ENCODE measurements around the gene CNTNAP3.
"Not testable (repeated sequence)": the region's sequence is repeated elsewhere in the genome, so short reads cannot be mapped to it uniquely, and the experiment has no call there.

CNTNAP3 gene

GRCh38 chr9:39097208-39097607 lies 190.8 kb downstream of the CNTNAP3 start:
- not testable (repeated sequence) for H3K9ac ChIP-seq (ENCODE audit: low read depth, low read length, poor library complexity); H2AFZ ChIP-seq (ENCODE audit: low read length); H3K4ac ChIP-seq (ENCODE audit: low read length); H2BK15ac ChIP-seq (ENCODE audit: low read length); H3K23ac ChIP-seq (ENCODE audit: low read depth, low read length, poor library complexity); DNase-seq (ENCODE audit: low spot score); H3K79me1 ChIP-seq (ENCODE audit: low read depth, low read length); H3K27ac ChIP-seq (replicated peaks; ENCODE audit: low read length); H3K9me3 ChIP-seq (replicated peaks in 1 of 2; ENCODE audit: control insufficient read depth in 2 of 2, insufficient read depth in 1 of 2, low read depth in 1 of 2, low read length in 2 of 2); H3K36me3 ChIP-seq (replicated peaks in 1 of 2; ENCODE audit: control insufficient read depth in 2 of 2, insufficient read depth in 2 of 2, low read length in 2 of 2); H3K27me3 ChIP-seq (ENCODE audit: control insufficient read depth in 3 of 3, insufficient read depth in 3 of 3, low read depth in 1 of 3, low read length in 3 of 3); H2BK12ac ChIP-seq (ENCODE audit: low read length); H4K8ac ChIP-seq (ENCODE audit: low read depth, low read length); H3K4me2 ChIP-seq (ENCODE audit: insufficient read depth, low read length, poor library complexity, severe bottlenecking); H3K18ac ChIP-seq (ENCODE audit: low read length); H2BK5ac ChIP-seq (ENCODE audit: low read length); H2AK5ac ChIP-seq (ENCODE audit: low read depth, low read length); H4K91ac ChIP-seq (ENCODE audit: low read depth, low read length, poor library complexity); H3K4me1 ChIP-seq (ENCODE audit: control insufficient read depth in 2 of 2, insufficient read depth in 1 of 2, low read depth in 1 of 2, low read length in 2 of 2); H3K14ac ChIP-seq (ENCODE audit: low read length); H2BK120ac ChIP-seq (ENCODE audit: low read depth, low read length); H3K4me3 ChIP-seq (ENCODE audit: low read length in 2 of 2)
- no CpG with 5 or more reads among the region's 1 CpG for WGBS, 2 donors (ENCODE audit: extremely low coverage in 2 of 2, insufficient read length in 2 of 2, insufficient replicate concordance in 1 of 2)

GRCh38 chr9:39085311-39085710 lies 202.7 kb downstream of the CNTNAP3 start:
- not testable (repeated sequence) for H4K8ac ChIP-seq (ENCODE audit: low read depth, low read length); H3K4ac ChIP-seq (ENCODE audit: low read length); H2BK120ac ChIP-seq (ENCODE audit: low read depth, low read length); H3K4me2 ChIP-seq (ENCODE audit: insufficient read depth, low read length, poor library complexity, severe bottlenecking); H2BK15ac ChIP-seq (ENCODE audit: low read length); H2BK12ac ChIP-seq (ENCODE audit: low read length); H3K9me3 ChIP-seq (replicated peaks in 1 of 2; ENCODE audit: control insufficient read depth in 2 of 2, insufficient read depth in 1 of 2, low read depth in 1 of 2, low read length in 2 of 2); H3K27ac ChIP-seq (replicated peaks; ENCODE audit: low read length); H3K36me3 ChIP-seq (replicated peaks in 1 of 2; ENCODE audit: control insufficient read depth in 2 of 2, insufficient read depth in 2 of 2, low read length in 2 of 2); H3K18ac ChIP-seq (ENCODE audit: low read length); H2AFZ ChIP-seq (ENCODE audit: low read length); H3K9ac ChIP-seq (ENCODE audit: low read depth, low read length, poor library complexity); H2BK5ac ChIP-seq (ENCODE audit: low read length); H3K14ac ChIP-seq (ENCODE audit: low read length); H3K4me1 ChIP-seq (ENCODE audit: control insufficient read depth in 2 of 2, insufficient read depth in 1 of 2, low read depth in 1 of 2, low read length in 2 of 2); H3K27me3 ChIP-seq (ENCODE audit: control insufficient read depth in 3 of 3, insufficient read depth in 3 of 3, low read depth in 1 of 3, low read length in 3 of 3); H3K23ac ChIP-seq (ENCODE audit: low read depth, low read length, poor library complexity); H3K4me3 ChIP-seq (ENCODE audit: low read length in 2 of 2); H3K79me1 ChIP-seq (ENCODE audit: low read depth, low read length); DNase-seq (ENCODE audit: low spot score); H2AK5ac ChIP-seq (ENCODE audit: low read depth, low read length); H4K91ac ChIP-seq (ENCODE audit: low read depth, low read length, poor library complexity)
- no CpG with 5 or more reads among the region's 5 CpGs for WGBS, 2 donors (ENCODE audit: extremely low coverage in 2 of 2, insufficient read length in 2 of 2, insufficient replicate concordance in 1 of 2)

GRCh38 chr9:39082574-39082973 lies 205.4 kb downstream of the CNTNAP3 start:
- H3K27ac ChIP-seq (replicated peaks; ENCODE audit: low read length); H4K8ac ChIP-seq (ENCODE audit: low read depth, low read length); H3K18ac ChIP-seq (ENCODE audit: low read length); H3K4me2 ChIP-seq (ENCODE audit: insufficient read depth, low read length, poor library complexity, severe bottlenecking); H3K36me3 ChIP-seq (replicated peaks in 1 of 2; ENCODE audit: control insufficient read depth in 2 of 2, insufficient read depth in 2 of 2, low read length in 2 of 2); H3K4ac ChIP-seq (ENCODE audit: low read length); H3K27me3 ChIP-seq (ENCODE audit: control insufficient read depth in 3 of 3, insufficient read depth in 3 of 3, low read depth in 1 of 3, low read length in 3 of 3); H3K4me1 ChIP-seq (ENCODE audit: control insufficient read depth in 2 of 2, insufficient read depth in 1 of 2, low read depth in 1 of 2, low read length in 2 of 2); H2BK120ac ChIP-seq (ENCODE audit: low read depth, low read length); H3K9me3 ChIP-seq (replicated peaks in 1 of 2; ENCODE audit: control insufficient read depth in 2 of 2, insufficient read depth in 1 of 2, low read depth in 1 of 2, low read length in 2 of 2); H3K14ac ChIP-seq (ENCODE audit: low read length); H2BK5ac ChIP-seq (ENCODE audit: low read length); H3K79me1 ChIP-seq (ENCODE audit: low read depth, low read length); H3K23ac ChIP-seq (ENCODE audit: low read depth, low read length, poor library complexity); H3K4me3 ChIP-seq (ENCODE audit: low read length in 2 of 2); H2AK5ac ChIP-seq (ENCODE audit: low read depth, low read length); H4K91ac ChIP-seq (ENCODE audit: low read depth, low read length, poor library complexity); H3K9ac ChIP-seq (ENCODE audit: low read depth, low read length, poor library complexity); H2BK12ac ChIP-seq (ENCODE audit: low read length); H2AFZ ChIP-seq (ENCODE audit: low read length); H2BK15ac ChIP-seq (ENCODE audit: low read length): not testable (repeated sequence)
- DNase-seq (ENCODE audit: low spot score): peak; percentile 11
- WGBS, 2 donors (ENCODE audit: extremely low coverage in 2 of 2, insufficient read length in 2 of 2, insufficient replicate concordance in 1 of 2): no CpG with 5 or more reads among the region's 4 CpGs

- H3K4me2 ChIP-seq (ENCODE audit: insufficient read depth, low read length, poor library complexity, severe bottlenecking); H3K14ac ChIP-seq (ENCODE audit: low read length); DNase-seq (ENCODE audit: low spot score); H3K27me3 ChIP-seq (ENCODE audit: control insufficient read depth in 3 of 3, insufficient read depth in 3 of 3, low read depth in 1 of 3, low read length in 3 of 3); H3K4ac ChIP-seq (ENCODE audit: low read length); H2BK12ac ChIP-seq (ENCODE audit: low read length); H3K36me3 ChIP-seq (replicated peaks in 1 of 2; ENCODE audit: control insufficient read depth in 2 of 2, insufficient read depth in 2 of 2, low read length in 2 of 2); H2BK5ac ChIP-seq (ENCODE audit: low read length); H3K9me3 ChIP-seq (replicated peaks in 1 of 2; ENCODE audit: control insufficient read depth in 2 of 2, insufficient read depth in 1 of 2, low read depth in 1 of 2, low read length in 2 of 2); H3K18ac ChIP-seq (ENCODE audit: low read length); H3K23ac ChIP-seq (ENCODE audit: low read depth, low read length, poor library complexity); H3K79me1 ChIP-seq (ENCODE audit: low read depth, low read length); H2AFZ ChIP-seq (ENCODE audit: low read length); H3K4me3 ChIP-seq (ENCODE audit: low read length in 2 of 2); H2AK5ac ChIP-seq (ENCODE audit: low read depth, low read length); H2BK120ac ChIP-seq (ENCODE audit: low read depth, low read length); H4K8ac ChIP-seq (ENCODE audit: low read depth, low read length); H3K27ac ChIP-seq (replicated peaks; ENCODE audit: low read length); H3K9ac ChIP-seq (ENCODE audit: low read depth, low read length, poor library complexity); H4K91ac ChIP-seq (ENCODE audit: low read depth, low read length, poor library complexity); H2BK15ac ChIP-seq (ENCODE audit: low read length); H3K4me1 ChIP-seq (ENCODE audit: control insufficient read depth in 2 of 2, insufficient read depth in 1 of 2, low read depth in 1 of 2, low read length in 2 of 2): not testable (repeated sequence)
- no CpG with 5 or more reads among the region's 3 CpGs for WGBS, 2 donors (ENCODE audit: extremely low coverage in 2 of 2, insufficient read length in 2 of 2, insufficient replicate concordance in 1 of 2)
These were observed 207.9 kb downstream of the CNTNAP3 start for GRCh38 chr9:39080081-39080480.
